Gastrocnemius medialis (tissue), 4 donors: Measurements from ENCODE around the gene CHP1.

Experiments
- CTCF ChIP-seq, 5 experiments: fragments of 450-650 bp in 3 of 5; fragments of 200-600 bp in 2 of 5; sonication (generic) in 2 of 5; IDR thresholded peaks in 4 of 5; conservative IDR thresholded peaks in 1 of 5; 1 replicate in 4 of 5; 2 replicates in 1 of 5; pipeline ENCODE4 v1.5.1; 2016 to 2019; ENCODE audit warnings: antibody characterized with exemption in 5 of 5, mild to moderate bottlenecking in 3 of 5, moderate library complexity in 3 of 5
- POLR2A ChIP-seq, 2 donors: fragments of 450-650 bp; IDR thresholded peaks; one replicate each; pipeline ENCODE4 v1.6.1; 2017; ENCODE audit warnings: antibody characterized with exemption in 2 of 2, mild to moderate bottlenecking in 2 of 2, moderate library complexity in 2 of 2

GRCh38 chr15:41289953-41290352 lies 58.9 kb downstream of the CHP1 start:
- TF ChIP-seq CTCF (IDR thresholded peaks at IDR 0.05 in 4 of 5, conservative IDR thresholded peaks at IDR 0.05 in 1 of 5): no peak
- no peak for TF ChIP-seq POLR2A (IDR thresholded peaks at IDR 0.05)
